Stimulated activated naive B cell treated with anti-CD40 and anti-IgM and Interleukin-4, amounts not matched to agents 10 μg/mL and 1 μg/mL and 100 μg/mL, for 72 hours (primary cell): Measurements from ENCODE around the gene ZNF597.
A peak's percentile ranks its signal among the peaks of the same experiment; 100 is the strongest.
"Not testable (repeated sequence)": the region's sequence is repeated elsewhere in the genome, so short reads cannot be mapped to it uniquely, and the experiment has no call there.

Source experiments
- ATAC-seq, 2 donors: fragments of 150-1000 bp; cut with Tn5 transposase; replicated peaks; 2 replicates each; pipeline ENCODE4 v1.10.0; 2021; ENCODE audit warnings: moderate library complexity in 1 of 2
- DNase-seq: peaks from one replicate; pipeline ENCODE4 v3.0.0; 2021
- H3K27ac Mint-ChIP-seq: one replicate; pipeline ENCODE4 v1.8.0; 2022; ENCODE audit warnings: mild to moderate bottlenecking, mixed read lengths
- H3K27me3 Mint-ChIP-seq, 2 donors: one replicate each; pipeline ENCODE4 v1.8.0; 2022; ENCODE audit warnings: mixed read lengths in 2 of 2
- H3K36me3 Mint-ChIP-seq, 2 donors: one replicate each; pipeline ENCODE4 v1.8.0; 2022; ENCODE audit warnings: mixed read lengths in 2 of 2, mild to moderate bottlenecking in 1 of 2
- H3K4me1 Mint-ChIP-seq, 2 donors: one replicate each; pipeline ENCODE4 v1.8.0; 2022; ENCODE audit warnings: mixed read lengths in 2 of 2, mild to moderate bottlenecking in 1 of 2
- H3K4me3 Mint-ChIP-seq, 2 donors: one replicate each; pipeline ENCODE4 v1.8.0; 2022; ENCODE audit warnings: mild to moderate bottlenecking in 2 of 2, mixed read lengths in 2 of 2, moderate library complexity in 1 of 2
- H3K9me3 Mint-ChIP-seq, 2 donors: one replicate each; pipeline ENCODE4 v1.8.0; 2022; ENCODE audit warnings: mixed read lengths in 2 of 2, mild to moderate bottlenecking in 1 of 2

The ZNF597 gene

DNA sequence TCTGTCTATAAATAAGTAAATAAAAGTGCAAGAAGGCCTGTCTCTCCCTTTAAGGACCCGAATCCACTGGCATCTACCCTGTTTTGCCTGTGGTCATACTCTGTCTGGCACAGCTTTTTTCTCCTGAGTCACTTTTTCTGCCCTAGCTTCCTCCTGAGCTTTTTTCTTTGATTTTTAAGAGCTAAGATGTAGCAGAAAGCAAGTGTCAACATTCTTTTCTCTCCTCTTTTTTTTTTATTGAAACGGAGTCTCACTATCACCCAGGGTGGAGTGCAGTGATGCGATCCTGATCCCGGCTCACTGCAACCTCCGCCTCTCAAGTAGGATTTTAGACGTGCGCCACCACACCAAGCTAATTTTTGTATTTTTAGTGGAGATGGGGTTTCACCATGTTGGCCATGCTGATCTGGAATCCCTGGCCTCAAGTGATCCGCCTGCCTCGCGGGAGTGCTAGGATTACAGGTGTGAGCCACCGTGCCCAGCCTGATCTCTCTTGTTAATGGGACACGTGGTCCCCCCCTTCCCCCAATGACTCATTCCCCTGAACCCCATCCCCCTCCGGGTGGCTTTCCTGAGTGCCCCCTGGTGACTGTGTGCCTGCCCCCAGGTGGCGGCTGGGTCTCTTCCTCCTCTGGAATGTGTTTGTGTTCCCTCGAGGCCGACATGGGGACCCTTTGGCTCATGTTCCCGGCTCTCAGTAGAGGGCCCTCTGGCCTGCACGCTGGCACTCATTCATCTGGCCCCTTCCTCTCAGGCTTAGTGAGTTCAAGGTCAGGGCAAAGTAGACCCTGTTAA is 37.8 kb upstream of the ZNF597 start:
- H3K27ac Mint-ChIP-seq = peak overlapping the region; percentile 65
- H3K4me1 Mint-ChIP-seq = peaks cover 0 to 6% of the 10 kb centered on the region in 2 donors
- H3K27me3 Mint-ChIP-seq = no peaks in the 10 kb centered on the region
- peaks cover 46 to 55% of the 10 kb centered on the region in 2 donors for H3K36me3 Mint-ChIP-seq
- no peak overlapping the region for H3K4me3 Mint-ChIP-seq
- ATAC-seq (no peak), DNase-seq (no peak)
- no peaks in the 10 kb centered on the region for H3K9me3 Mint-ChIP-seq

- Mint-ChIP-seq H3K27me3 (no peaks in the 10 kb centered on the region), H3K9me3 (no peaks in the 10 kb centered on the region), H3K36me3 (peaks cover 44 to 61% of the 10 kb centered on the region in 2 donors), H3K27ac (no peak overlapping the region), H3K4me1 (peaks cover 9 to 11% of the 10 kb centered on the region in 2 donors), H3K4me3 (no peak overlapping the region)
- peak in 1 of 2 donors; percentile 34 for ATAC-seq
- DNase-seq = no peak
These were observed 36.4 kb upstream of the ZNF597 start for GRCh38 chr16:3479654-3480216.

DNA sequence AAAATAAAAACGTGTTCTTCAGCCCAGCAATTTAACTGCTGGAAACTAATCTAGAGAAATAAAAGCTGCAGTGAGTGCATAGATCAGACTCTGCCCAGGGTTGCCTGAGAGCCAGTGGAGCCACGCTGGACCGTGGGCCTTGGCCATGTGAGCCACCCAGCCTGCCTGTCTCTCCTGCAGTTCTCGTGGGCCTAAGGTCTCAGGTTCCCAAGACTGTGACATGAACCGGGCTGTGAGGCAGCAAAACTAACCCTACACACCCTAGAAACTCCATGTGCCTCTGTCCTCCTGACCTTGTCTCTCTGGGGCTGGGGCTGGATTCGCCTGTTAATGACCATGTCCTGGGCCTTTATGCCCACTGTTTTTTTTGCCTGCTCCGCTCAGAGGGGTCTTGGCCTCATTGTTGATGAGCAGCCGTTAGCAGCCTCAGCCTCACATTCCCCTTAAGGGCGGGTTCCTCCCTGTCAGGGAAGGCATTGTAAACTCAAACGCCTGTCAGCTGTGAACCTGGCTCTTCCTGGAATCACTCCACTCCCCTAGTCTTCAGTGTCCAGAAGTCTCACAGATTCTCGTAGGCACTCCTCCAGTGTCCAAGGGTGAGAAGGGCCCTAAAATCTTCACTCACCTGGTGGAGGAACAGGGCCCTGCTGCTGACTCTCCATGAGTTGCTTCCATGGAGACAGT is 35.1 kb upstream of the ZNF597 start:
- H3K36me3 Mint-ChIP-seq = peaks cover 37 to 52% of the 10 kb centered on the region in 2 donors
- no peak overlapping the region for H3K27ac Mint-ChIP-seq
- H3K27me3 Mint-ChIP-seq = no peaks in the 10 kb centered on the region
- ATAC-seq (no peak), DNase-seq (no peak)
- peaks cover 10 to 11% of the 10 kb centered on the region in 2 donors for H3K4me1 Mint-ChIP-seq
- H3K9me3 Mint-ChIP-seq = peaks cover 0 to 1% of the 10 kb centered on the region in 2 donors
- no peak overlapping the region for H3K4me3 Mint-ChIP-seq

DNA sequence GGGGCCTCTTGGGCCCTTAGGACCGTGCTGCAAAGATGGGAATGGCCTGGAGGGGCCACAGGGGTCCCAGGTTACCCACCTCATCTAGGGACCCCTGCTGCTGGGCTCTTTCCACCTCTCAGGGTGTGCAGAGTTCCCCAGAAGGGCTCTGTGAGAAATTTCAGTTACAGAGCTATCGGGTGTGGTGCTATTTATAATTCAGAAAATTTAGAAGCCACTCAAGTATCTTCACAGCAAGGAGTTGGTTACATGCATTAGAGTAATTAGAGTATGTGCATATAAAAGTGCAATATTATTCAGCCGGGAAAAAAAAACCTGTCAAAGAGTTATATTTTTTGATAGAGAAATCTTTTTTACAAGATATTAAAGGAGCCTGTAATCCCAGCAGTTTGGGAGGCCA is 33.1 kb upstream of the ZNF597 start:
- no peak for DNase-seq
- Mint-ChIP-seq H3K4me1 (peaks cover 14 to 15% of the 10 kb centered on the region in 2 donors), H3K27ac (no peak overlapping the region), H3K9me3 (peaks cover 0 to 7% of the 10 kb centered on the region in 2 donors), H3K4me3 (no peak overlapping the region), H3K36me3 (peaks cover 38 to 50% of the 10 kb centered on the region in 2 donors), H3K27me3 (no peaks in the 10 kb centered on the region)
- ATAC-seq = no peak

GRCh38 chr16:3475604-3476375 is 32.5 kb upstream of the ZNF597 start:
- Mint-ChIP-seq H3K4me3 (no peak overlapping the region), H3K9me3 (peaks cover 0 to 7% of the 10 kb centered on the region in 2 donors), H3K27me3 (no peaks in the 10 kb centered on the region), H3K36me3 (peaks cover 32 to 48% of the 10 kb centered on the region in 2 donors), H3K4me1 (peaks cover 14 to 18% of the 10 kb centered on the region in 2 donors), H3K27ac (peak overlapping the region; percentile 60)
- ATAC-seq = no peak
- DNase-seq = no peak

DNA sequence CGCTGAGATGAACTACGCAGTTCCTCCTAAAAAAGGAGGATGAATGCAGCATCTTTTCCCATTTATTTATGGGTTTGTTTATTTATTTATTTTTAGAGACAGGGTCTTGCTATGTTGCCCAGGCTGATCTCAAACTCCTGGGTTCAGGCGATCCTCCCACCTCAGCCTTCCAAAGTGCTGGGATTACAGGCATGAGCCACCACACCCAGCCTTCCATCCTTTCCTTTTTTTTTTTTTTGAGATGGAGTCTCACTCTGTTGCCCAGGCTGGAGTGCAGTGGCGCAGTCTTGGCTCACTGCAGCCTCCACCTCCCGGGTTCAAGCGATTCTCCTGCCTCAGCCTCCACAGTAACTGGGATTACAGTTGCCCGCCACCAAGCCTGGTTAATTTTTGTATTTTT is 31.6 kb upstream of the ZNF597 start:
- not testable (repeated sequence) for DNase-seq, H3K27ac Mint-ChIP-seq, ATAC-seq, H3K9me3 Mint-ChIP-seq, H3K27me3 Mint-ChIP-seq, H3K4me3 Mint-ChIP-seq
- H3K4me1 Mint-ChIP-seq = peaks cover 14 to 25% of the 10 kb centered on the region in 2 donors
- H3K36me3 Mint-ChIP-seq = peaks cover 31 to 49% of the 10 kb centered on the region in 2 donors

DNA sequence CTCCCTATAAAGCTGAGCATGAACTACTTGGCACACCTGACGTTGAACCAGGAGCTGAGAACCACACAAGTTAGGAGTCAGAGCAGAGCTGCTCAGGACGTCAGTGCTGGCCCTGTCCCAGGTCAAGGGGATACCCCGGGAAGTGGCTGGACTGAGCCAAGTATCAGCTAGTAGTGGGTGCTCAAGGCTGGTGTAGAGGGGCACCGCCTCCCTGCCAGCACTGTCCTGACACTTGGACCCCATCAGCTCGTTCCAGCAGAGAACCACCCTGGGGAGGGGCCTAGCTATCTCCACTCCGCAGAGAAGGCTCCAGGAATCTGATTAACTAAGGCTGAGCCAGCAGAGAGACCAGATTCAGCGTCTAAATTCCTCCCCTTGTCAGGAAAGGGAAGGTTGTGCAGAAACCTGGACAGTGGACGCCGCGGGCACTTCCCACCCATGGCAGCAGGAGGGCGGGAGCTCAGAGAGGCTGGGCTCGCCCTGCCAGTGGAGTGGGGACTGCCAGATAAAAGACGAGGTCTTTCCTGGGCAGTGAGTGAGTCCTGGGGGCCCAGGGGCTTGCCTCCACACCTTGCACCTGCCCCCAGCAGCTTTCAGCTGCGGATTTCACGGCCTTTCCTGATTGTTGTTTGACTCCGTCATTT is 31.0 kb upstream of the ZNF597 start:
- Mint-ChIP-seq H3K36me3 (peaks cover 31 to 44% of the 10 kb centered on the region in 2 donors), H3K4me1 (peaks cover 9 to 27% of the 10 kb centered on the region in 2 donors), H3K27ac (no peak overlapping the region), H3K4me3 (no peak overlapping the region), H3K9me3 (peaks cover 0 to 7% of the 10 kb centered on the region in 2 donors), H3K27me3 (no peaks in the 10 kb centered on the region)
- DNase-seq (no peak), ATAC-seq (no peak)

DNA sequence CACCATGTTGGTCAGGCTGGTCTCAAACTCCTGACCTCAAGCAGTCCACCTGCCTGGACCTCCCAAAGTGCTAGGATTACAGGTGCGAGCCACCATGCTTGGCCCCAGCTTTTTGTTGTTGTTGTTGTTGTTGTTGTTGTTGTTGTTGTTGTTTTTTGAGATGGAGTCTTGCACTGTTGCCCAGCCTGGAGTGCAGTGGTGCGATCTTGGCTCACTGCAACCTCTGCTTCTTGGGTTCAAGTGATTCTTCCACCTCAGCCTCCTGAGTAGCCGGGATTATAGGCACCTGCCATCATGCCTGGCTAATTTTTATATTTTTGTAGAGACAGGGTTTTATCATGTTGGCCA is 30.3 kb upstream of the ZNF597 start:
- H3K4me3 Mint-ChIP-seq = not testable (repeated sequence)

DNA sequence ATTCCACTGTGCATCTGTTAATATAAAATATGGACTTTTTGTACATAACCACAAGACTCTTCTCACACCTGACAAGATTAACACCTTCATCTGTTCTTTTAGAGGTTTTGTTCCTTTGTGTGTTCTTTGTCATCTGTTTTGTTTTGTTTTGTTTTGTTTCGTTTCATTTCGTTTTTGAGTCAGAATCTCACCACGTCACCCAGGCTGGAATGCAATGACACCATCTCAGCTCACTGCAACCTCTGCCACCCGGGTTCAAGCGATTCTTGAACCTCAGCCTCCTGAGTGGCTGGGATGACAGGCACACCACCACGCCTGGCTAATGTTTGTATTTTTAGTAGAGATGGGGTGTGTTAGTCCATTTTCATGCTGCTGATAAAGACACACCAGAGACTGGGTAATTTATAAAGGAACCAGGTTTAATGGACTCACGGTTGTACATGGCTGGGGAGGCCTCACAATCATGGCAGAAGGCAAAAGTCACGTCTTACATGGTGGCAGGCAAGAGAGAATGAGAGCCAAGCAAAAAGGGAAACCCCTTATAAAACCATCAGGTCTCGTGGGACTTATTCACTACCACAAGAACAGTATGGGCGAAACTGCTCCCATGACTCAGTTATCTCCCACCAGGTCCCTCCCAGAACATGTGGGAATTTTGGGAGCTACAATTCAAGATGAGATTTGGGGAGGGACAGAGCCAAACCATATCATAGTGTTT is 29.7 kb upstream of the ZNF597 start:
- no peaks in the 10 kb centered on the region for H3K27me3 Mint-ChIP-seq
- H3K4me1 Mint-ChIP-seq = peaks cover 12 to 36% of the 10 kb centered on the region in 2 donors
- DNase-seq (no peak), ATAC-seq (no peak)
- peaks cover 0 to 7% of the 10 kb centered on the region in 2 donors for H3K9me3 Mint-ChIP-seq
- H3K4me3 Mint-ChIP-seq = no peak overlapping the region
- peaks cover 29 to 41% of the 10 kb centered on the region in 2 donors for H3K36me3 Mint-ChIP-seq
- H3K27ac Mint-ChIP-seq = no peak overlapping the region

More for the DNA sequence above, 30.3 kb upstream of the ZNF597 start:
- not testable (repeated sequence) for DNase-seq, ATAC-seq, H3K27ac Mint-ChIP-seq, H3K9me3 Mint-ChIP-seq, H3K27me3 Mint-ChIP-seq
- H3K36me3 Mint-ChIP-seq = peaks cover 29 to 42% of the 10 kb centered on the region in 2 donors
- H3K4me1 Mint-ChIP-seq = peaks cover 9 to 30% of the 10 kb centered on the region in 2 donors

DNA sequence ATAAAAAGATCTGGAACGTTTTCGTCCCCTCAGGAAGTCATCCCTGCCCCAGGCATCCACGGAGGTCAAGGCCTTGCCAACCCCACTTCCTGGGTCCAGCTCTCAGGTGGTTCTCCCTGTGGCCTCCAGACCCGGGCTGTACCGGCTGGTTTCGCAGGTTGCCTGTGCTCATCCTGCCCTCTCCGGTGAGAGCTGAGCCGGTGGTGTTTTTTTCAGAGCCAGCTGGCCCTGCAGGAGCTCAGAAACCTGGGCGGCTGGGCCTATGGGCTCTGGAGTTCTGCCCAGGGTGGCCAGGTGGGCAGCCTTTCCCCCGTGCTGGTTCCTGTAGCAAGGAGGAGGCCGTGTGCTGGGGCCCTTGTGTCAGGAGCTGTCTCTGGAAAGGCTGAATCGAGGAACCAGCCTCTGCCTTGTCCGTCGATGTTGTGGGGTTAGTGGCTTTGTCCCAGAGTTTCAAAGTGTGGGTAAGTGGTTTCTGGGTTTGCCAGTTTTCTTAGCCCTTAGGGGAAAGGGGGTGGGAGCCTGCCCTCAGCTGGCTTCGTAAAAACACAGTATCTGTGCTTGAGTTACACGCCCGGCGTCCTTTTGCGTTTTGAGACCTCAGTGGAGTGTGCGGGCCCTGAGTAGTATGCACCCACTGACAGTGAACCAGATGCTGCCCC is 28.3 kb upstream of the ZNF597 start:
- H3K36me3 Mint-ChIP-seq = peaks cover 38 to 55% of the 10 kb centered on the region in 2 donors
- H3K27ac Mint-ChIP-seq = no peak overlapping the region
- no peak overlapping the region for H3K4me3 Mint-ChIP-seq
- peaks cover 0 to 10% of the 10 kb centered on the region in 2 donors for H3K9me3 Mint-ChIP-seq
- no peak for ATAC-seq
- no peak for DNase-seq
- H3K27me3 Mint-ChIP-seq = no peaks in the 10 kb centered on the region
- peaks cover 25 to 49% of the 10 kb centered on the region in 2 donors for H3K4me1 Mint-ChIP-seq

DNA sequence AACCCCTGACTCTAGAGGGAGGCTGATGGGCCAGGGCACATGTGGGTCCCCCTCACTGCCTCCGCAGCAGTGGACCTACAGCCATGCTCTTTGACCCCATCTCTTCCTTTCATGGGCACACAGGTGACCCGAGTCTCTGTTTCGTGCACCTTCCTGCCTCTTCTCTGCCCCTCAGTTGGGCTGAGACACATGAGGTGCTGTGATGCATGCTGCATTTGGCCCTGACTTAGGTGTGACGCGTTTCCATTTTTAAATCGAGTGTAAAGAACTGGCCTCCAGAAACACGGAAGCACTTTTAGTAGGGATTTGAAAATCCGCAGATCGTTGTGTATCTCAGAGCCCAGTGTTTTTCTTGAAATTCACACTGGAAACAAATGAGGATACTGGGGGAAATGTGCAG is 27.4 kb upstream of the ZNF597 start:
- Mint-ChIP-seq H3K9me3 (peaks cover 0 to 10% of the 10 kb centered on the region in 2 donors), H3K4me3 (no peak overlapping the region), H3K27ac (no peak overlapping the region), H3K27me3 (no peaks in the 10 kb centered on the region), H3K36me3 (peaks cover 40 to 55% of the 10 kb centered on the region in 2 donors), H3K4me1 (peaks cover 28 to 51% of the 10 kb centered on the region in 2 donors)
- no peak for ATAC-seq
- no peak for DNase-seq

GRCh38 chr16:3469736-3470135 is 26.4 kb upstream of the ZNF597 start:
- H3K4me1 Mint-ChIP-seq = peaks cover 26 to 48% of the 10 kb centered on the region in 2 donors
- DNase-seq = no peak
- peaks cover 39 to 58% of the 10 kb centered on the region in 2 donors for H3K36me3 Mint-ChIP-seq
- H3K27me3 Mint-ChIP-seq = no peaks in the 10 kb centered on the region
- peak overlapping the region; percentile 38 for H3K27ac Mint-ChIP-seq
- no peak for ATAC-seq
- no peak overlapping the region for H3K4me3 Mint-ChIP-seq
- H3K9me3 Mint-ChIP-seq = peaks cover 0 to 10% of the 10 kb centered on the region in 2 donors

GRCh38 chr16:3468501-3468900 is 25.2 kb upstream of the ZNF597 start:
- ATAC-seq (no peak), DNase-seq (no peak)
- Mint-ChIP-seq H3K4me3 (no peak overlapping the region), H3K4me1 (peaks cover 26 to 56% of the 10 kb centered on the region in 2 donors), H3K9me3 (peaks cover 0 to 9% of the 10 kb centered on the region in 2 donors), H3K27me3 (no peaks in the 10 kb centered on the region), H3K27ac (no peak overlapping the region), H3K36me3 (peaks cover 39 to 58% of the 10 kb centered on the region in 2 donors)
